GM18526 (cell line): ENCODE measurements around the gene CNNM2.
A peak's percentile ranks its signal among the peaks of the same experiment; 100 is the strongest.

Experiments used
- POLR2A ChIP-seq: IDR thresholded peaks from 3 replicates; pipeline ENCODE4 v1.6.1; 2011; ENCODE audit not compliant: insufficient read length; ENCODE audit errors: extremely low read depth

The CNNM2 gene

DNA sequence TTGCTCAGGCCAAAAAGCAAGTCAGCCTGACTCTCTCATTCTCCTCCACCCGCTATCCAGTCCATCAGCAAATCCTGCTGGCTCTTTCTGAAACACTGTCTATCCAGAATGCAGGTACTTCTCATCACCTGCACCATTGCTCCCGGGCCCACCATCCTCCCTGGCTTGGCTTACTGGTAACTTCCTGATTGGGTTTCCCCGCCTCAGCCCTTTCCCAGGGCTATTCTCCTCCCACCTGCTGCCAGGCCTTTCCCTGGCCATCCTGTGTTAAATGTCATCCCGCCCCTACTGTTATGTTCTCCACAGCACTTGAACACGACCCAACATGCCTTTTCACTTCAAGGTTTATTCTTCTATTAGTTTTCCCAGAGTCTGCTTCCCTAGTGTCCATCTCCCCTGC, 124.0 kb downstream of the CNNM2 start:
- TF ChIP-seq POLR2A = no peak

DNA sequence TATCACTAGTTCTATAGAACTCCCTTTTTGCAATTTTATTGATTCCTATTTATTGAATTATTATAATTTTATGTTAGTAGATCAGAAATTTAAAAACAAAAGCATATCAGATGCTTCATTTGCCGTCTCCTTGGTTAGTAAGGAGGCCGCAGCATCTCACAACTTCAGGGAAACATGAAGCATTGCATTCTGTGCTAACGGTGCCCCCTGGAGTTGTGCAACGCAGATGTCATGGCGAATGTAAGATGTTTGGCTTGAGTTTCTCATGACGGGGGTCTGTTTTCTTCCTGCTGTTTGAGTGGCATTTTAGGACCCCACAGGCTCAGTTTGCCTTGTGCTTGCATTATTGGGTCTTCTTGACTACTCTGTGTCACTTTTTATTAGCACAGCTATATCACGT, 124.8 kb downstream of the CNNM2 start:
- no peak for TF ChIP-seq POLR2A

DNA sequence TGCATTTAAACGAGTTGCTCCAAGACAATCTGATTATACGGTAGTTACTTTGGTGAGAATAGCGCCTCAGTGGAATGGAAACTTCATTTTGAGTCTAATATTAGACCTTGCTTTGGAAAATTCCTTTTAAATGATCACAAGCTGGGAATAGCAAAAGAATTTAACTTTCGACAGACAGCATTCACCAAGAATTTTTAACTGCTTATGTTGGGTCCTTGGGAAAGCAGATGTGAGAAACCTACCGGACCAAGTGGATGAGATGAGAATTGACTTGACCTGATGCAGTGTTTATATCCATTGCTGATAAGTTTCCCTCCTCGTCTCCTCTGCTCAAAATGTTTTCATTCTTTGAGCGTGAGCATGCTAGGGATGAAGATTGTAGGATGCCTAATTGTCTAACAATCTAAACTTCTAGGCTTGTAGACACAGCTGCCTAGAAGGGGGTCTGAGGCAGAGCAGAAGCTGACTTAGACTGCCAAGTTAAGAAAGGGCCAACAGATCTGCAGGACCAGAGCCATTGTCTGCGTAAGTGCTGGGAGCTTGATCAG, 126.9 kb downstream of the CNNM2 start:
- no peak for TF ChIP-seq POLR2A

DNA sequence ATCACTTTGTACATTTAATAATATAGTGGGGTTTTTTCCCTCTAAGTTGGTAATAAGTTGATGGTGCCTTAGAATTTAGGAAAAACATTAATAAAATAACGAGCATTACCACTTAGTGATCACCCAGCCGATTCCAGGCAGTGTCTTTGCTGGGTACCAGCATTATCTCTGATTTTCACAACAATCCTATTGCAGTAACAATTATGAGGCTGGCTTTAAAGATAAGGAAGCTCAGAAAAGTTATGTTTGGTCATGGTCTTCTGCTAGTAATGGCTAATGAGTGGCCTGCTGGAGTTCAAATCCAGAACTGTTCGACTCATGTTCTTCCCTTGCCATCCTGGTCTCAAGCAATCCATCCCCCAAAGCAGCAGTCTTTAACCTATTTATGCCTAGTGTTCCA, 127.9 kb downstream of the CNNM2 start:
- no peak for TF ChIP-seq POLR2A

DNA sequence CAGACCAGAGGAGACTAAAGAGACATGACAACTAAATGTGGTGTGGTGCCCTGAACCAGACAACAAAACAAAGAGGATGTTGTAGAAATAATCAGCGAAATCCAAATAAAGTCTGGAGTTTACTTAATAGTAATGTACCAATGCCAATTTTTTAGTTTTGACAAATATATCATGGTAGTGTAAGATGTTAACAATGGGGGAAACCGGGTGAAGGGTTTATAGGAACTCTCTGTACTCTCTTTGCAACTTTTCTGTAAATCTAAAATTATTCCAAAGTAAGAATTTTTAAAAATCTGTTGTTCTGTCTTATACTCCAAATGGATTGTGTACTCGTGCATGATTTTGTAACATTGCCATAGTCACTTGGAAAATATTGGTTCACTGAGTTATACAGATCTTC, 129.3 kb downstream of the CNNM2 start:
- no peak for TF ChIP-seq POLR2A

DNA sequence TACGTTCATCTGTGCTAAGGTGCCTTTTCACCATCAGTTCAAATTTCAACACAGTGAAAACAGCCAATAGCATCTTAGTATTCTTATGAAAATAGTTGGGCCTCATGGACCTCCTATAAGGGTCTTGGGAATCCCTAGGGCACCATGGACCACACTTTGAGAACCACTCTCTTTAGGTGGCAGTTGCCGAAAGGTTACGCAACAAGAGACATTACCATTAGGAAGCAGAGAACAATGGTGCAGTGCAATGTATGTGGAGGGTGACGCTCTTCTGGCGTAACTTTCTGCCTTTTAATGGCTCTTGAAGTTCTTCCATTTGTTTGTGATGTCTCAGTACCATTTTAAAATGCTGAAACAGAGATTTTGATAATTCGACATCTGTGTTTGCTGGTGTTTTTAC, 131.1 kb downstream of the CNNM2 start:
- TF ChIP-seq POLR2A = no peak

DNA sequence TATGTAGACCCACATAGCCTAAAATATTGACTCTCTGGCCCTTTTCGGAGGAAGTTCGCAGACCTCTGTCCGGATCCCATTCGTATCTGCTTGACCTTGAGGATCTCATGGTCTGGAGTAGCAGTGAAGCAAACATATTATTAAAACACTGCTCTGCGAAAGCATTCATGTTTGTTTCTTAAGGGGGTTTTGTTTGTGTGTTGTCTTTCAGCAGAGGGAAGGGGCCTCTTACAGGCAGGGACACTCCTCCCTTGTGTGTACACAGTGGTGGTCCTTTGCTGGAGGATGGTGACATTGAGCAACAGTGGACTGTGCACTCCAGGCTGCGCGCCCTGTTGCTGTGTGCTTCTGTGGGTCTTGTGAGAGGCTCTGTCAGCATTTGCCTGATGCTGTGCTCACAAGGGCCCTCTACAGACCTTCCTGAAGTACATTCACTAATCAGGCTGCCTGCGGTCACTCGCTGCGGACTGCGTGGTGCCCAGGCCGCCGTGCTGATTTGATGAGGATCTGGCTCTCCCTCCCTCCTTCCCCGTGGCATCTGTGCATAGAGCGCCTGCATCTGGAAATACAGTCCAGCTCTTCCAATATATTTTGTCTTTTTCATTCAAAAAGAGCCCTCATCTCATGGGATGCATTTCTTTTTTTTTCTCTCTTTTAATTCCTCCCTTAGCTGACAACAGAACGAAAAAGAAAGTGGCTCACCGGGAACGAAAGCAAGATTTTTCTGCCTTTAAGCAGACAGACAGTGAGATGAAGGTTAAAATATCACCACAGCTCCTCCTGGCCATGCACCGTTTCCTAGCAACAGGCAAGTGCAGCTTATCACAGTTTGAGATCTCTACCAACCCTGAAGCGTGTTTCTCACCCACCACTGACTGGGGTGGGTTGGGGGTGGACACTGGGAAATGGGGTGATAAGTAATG, 135.8 kb downstream of the CNNM2 start:
- peak; percentile 28 for TF ChIP-seq POLR2A

DNA sequence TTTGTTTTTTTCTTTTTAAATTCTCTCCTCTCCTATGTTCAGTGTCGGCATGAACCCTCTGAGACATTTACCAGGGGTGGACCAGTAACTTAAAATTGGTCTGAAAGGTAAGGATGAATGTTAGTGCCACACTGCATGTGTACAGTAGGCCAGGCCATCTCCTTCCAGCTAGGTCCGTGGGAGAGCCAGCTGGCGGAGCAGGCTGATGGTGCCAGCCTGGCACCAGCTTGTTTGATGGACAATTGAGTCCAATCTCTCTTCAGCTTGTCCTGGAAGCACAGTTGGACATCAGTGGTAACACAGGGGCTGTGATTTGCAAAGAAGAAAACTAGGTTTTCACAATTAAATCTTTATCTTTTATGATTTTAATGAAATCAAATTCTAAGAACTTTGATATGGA, 136.5 kb downstream of the CNNM2 start:
- no peak for TF ChIP-seq POLR2A

DNA sequence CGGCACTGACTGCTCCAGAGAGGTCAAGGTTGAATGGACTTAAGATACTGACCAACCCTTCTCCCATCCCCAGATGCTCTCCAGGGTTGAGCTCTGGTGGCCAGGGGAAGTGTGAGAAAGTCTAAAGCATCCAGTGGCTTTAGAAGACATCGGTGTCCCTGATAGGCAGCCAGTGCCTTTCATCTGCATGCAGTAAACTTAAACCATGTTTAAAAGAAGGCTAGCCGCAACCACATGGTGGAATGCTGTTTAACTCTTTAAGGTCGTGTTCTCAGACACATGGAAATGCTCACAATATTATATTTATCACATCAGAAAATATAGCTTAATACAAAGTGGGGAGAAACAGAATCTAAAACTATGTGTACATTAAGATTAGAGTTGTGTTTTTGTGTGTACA, 137.0 kb downstream of the CNNM2 start:
- TF ChIP-seq POLR2A = no peak

DNA sequence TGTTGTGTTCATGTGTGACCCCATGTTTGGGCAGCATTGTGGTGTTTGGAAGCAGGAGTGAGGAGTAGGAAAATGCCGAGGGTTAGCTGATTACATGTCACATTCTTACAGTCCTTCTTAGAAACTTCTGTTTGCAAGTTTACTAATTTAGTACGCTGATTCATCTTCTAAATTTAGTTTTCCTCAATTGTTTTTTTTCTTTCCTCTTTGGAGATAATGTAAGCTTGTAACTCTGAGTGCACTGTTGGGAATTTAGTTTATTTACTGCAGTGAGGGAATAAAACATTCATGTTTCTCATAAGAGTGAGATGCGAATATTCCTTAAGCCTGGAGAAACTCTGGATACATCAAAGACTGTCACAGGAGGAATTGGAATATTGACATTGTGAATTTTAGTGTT, 139.9 kb downstream of the CNNM2 start:
- TF ChIP-seq POLR2A = no peak

DNA sequence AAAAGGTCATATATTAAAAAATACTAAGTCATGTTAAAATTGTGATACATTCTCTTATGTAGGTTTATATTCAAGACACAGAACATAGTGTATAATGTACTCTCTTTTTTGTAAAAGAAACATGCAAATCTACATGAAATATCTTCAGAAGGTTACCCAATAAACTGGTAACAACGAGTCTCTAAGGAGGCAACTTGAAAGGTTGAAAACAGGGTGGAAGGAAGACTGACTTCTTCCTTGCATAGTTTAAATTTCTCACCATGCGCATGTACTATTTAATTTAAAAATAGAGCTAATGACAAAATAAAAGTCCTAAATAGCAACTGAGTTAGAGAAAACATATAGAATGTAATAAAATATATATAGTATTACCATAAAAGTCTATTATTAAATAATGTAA, 142.5 kb downstream of the CNNM2 start:
- TF ChIP-seq POLR2A = no peak

DNA sequence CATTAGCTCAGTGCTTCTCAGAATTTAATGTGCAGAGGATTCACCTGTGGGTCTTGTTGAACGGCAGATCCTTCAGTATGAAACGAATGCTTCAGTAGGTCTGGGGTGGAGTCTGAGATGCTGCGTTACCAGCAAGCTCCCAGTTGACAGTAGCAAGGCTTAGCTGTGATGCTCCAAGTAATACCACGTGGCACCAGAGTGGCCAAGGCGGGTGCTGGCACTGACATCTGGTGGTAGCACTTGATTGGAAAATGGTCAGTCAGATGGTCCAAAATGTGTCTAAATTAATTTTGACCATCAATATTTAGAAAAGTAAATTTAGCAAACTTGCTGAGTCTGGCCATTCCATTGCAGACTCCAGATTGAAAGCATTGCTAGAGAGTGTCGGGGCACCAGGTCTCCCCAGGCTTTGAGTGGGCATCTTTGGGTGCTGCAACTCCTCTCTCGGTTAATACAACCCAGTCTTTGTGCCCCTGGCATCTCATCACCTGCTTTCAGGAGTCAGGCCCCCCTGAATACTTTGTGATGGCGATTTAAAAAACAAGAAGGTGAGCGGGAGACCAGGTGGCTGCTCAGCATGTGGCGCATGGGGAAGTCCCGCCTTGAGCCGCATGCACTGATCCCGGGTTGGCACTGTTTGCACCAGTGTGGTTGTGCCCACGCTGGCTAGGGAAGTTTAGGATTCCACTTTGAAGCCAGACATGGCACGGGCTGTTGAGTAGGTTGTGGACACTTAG, 144.9 kb downstream of the CNNM2 start:
- no peak for TF ChIP-seq POLR2A

DNA sequence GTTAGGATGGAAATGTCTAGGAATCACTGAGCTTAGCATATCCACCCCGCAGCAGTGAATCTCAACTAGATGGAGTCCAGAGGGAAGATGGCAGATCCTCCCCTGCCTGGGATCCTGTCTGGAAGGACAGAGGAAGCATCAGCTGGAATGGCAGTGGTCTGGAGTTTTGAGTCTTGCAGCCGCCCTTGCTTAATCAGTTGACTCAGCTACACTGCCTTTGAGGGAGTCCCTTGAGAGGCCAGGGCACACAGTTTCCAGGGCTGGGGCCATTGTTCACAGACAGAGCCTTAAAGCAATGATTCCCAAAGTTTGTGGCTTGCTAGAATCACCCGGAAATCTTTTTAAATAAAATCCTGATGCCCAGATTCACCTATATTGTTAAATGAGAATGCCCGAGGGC, 146.9 kb downstream of the CNNM2 start:
- TF ChIP-seq POLR2A = no peak

DNA sequence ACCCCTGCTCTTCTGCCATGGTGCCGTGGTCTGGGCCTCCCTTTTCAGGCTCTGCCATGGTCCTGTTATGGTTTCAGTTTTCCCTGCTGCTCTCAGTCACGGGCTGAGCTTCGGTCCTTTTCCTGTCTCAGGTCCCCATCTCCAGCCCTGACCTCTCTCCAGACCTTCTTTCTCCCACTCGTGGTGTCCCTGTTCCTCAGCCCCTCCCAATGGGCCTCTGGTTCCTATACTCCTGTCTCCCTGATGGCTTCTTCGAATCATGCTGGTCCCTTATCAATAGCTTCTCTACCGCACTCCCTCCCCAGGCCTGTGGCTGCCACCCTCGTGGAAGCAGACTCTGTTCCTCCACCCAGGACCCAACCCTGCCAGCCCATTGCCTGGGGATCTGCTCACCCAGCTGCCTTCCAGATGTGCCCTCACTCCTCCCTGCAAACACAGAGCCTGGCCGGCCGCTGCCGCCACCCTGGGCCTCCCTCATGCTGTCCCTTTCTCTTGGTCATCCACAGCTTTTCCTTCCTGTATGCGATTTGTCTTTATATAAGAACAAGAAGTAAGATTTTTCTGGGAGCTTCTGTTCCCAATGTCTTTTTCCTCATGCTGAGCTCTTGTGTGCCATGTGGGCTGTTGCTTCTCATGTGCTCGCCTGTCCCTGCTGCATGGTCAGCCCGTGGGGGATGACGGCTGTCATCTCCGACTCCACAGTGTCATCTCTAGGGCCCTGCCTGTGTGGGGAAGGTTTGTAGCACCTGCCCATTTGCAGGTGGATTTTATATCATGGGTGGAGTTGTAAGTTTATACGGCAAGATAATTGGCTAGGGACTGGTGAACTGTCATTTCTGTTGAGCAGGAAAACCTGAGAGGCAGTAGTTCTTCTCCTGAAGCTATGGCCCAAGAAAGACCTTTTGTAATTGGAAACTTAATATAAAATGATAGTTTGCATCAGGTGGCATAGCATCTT, 148.3 kb downstream of the CNNM2 start:
- TF ChIP-seq POLR2A = no peak

DNA sequence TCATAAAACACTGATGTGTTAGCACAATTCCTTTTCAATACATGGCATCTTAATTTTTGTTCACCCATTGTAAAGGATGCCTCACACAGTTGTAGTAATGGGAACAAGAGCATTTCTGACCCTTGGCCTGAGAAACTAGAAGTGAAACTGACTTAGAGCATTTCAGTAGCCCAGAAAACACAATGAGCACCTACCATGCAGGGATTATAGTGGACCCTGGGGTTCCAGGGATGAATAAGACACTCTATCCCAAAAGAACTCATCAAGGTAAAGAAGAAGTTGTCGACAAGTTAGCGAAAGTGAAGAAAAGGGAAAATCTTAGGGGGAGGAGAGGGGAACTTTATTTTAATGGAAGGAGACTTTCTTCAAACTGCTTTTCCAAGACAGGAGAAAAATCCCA, 149.4 kb downstream of the CNNM2 start:
- no peak for TF ChIP-seq POLR2A

DNA sequence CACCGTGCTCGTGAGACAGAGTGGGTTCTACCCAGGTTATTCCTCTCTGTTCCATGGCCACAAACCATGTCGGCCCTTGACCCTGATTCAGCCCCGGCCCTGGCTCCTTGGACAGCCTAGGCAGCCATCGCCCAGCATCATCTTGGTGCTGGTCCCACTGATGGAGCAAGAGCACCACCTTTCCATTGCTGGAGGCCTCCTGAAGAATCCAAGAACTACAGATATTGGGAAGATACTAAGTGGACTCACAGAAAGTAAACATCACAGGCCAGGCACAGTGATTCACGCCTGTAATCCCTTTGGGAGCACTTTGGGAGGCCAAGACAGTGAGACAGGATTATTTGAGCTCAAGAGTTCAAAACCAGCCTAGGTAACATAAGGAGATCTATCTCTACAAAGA, 149.9 kb downstream of the CNNM2 start:
- TF ChIP-seq POLR2A = no peak
